H1 (cell line): Measurements from ENCODE around the gene CENPC. TPM values are rescaled to one million over a fixed set of nuclear protein-coding genes. Genes with fewer than 3 reads are reported as not detected.

ENCODE experiments used
- CTCF ChIA-PET: fragments of 300-600 bp; sonication (Branson Sonifier 250); formaldehyde crosslinking; loops from one replicate; lab custom pipeline; 2021; ENCODE audit not compliant: partially characterized antibody; lab: Charles Lee
- POLR2A ChIA-PET: fragments of 300-600 bp; sonication (Branson Sonifier 250); formaldehyde crosslinking; loops from one replicate; lab custom pipeline; 2021; ENCODE audit warnings: inconsistent platforms; ENCODE audit not compliant: partially characterized antibody; lab: Charles Lee
- DNase-seq, 2 experiments: peaks; one replicate each; pipeline versions ENCODE4 v3.0.0 to v3.0.0-alpha.2; 2010 to 2022; ENCODE audit warnings: low spot score in 2 of 2, low read depth in 1 of 2, mixed read lengths in 1 of 2
- FAIRE-seq: peaks from 2 replicates; lab custom pipeline; 2011; peaks lifted over from hg19 to GRCh38; lab: Jason Lieb, UNC
- H2AFZ ChIP-seq: 2 replicates; pipeline ENCODE4 v1.8.1; 2012; ENCODE audit warnings: low read length, inconsistent platforms
- H2AK5ac ChIP-seq: 2 replicates; pipeline ENCODE4 v1.6.1; 2013; ENCODE audit warnings: low read depth, low read length
- H2BK120ac ChIP-seq: replicated peaks from 2 replicates; pipeline ENCODE3; 2013; ENCODE audit warnings: low read depth, low read length, inconsistent platforms
- H2BK12ac ChIP-seq: 2 replicates; pipeline ENCODE4 v1.6.1; 2013; ENCODE audit warnings: low read depth, low read length
- H2BK15ac ChIP-seq: 2 replicates; pipeline ENCODE4 v1.6.1; 2013; ENCODE audit warnings: low read length
- H2BK20ac ChIP-seq: 2 replicates; pipeline ENCODE4 v1.6.1; 2013; ENCODE audit warnings: low read length
- H2BK5ac ChIP-seq: 2 replicates; pipeline ENCODE4 v1.6.1; 2013; ENCODE audit warnings: low read depth, low read length
- H3K14ac ChIP-seq: 2 replicates; pipeline ENCODE4 v1.6.1; 2013; ENCODE audit warnings: inconsistent platforms; ENCODE audit not compliant: insufficient read length
- H3K18ac ChIP-seq: 2 replicates; pipeline ENCODE4 v1.6.1; 2013; ENCODE audit warnings: low read length; ENCODE audit errors: extremely low read depth
- H3K23ac ChIP-seq: 2 replicates; pipeline ENCODE4 v1.6.1; 2013; ENCODE audit warnings: inconsistent platforms; ENCODE audit not compliant: insufficient read length
- H3K23me2 ChIP-seq: 2 replicates; pipeline ENCODE4 v1.6.1; 2013; ENCODE audit warnings: low read depth, low read length
- H3K27ac ChIP-seq: 2 replicates; pipeline ENCODE4 v1.6.1; 2011; ENCODE audit warnings: low read depth, low read length, inconsistent platforms
- H3K27me3 ChIP-seq, 4 experiments: replicated peaks in 1 of 4; 1 replicate in 1 of 4; 2 replicates in 3 of 4; pipeline versions ENCODE4 v1.6.1 to v1.8.1; 2011 to 2013; ENCODE audit warnings: low read length in 3 of 4, mild to moderate bottlenecking in 3 of 4, inconsistent platforms in 2 of 4, mixed read lengths in 2 of 4, moderate library complexity in 1 of 4; ENCODE audit not compliant: control insufficient read depth in 3 of 4, insufficient read depth in 3 of 4; ENCODE audit errors: extremely low read depth in 1 of 4
- H3K36me3 ChIP-seq, 4 experiments: 2 replicates each; pipeline versions ENCODE4 v1.6.1 to v1.8.1; 2011 to 2013; ENCODE audit warnings: mild to moderate bottlenecking in 4 of 4, low read length in 3 of 4, moderate library complexity in 2 of 4, control low read depth in 1 of 4, inconsistent platforms in 1 of 4; ENCODE audit not compliant: insufficient read depth in 4 of 4, control insufficient read depth in 2 of 4
- H3K4ac ChIP-seq: replicated peaks from 2 replicates; pipeline ENCODE3; 2013; ENCODE audit warnings: low read length, low read depth, mixed read lengths, inconsistent platforms; ENCODE audit not compliant: insufficient read length
- H3K4me1 ChIP-seq, 4 experiments: replicated peaks in 1 of 4; 1 replicate in 1 of 4; 2 replicates in 3 of 4; pipeline versions ENCODE4 v1.6.1 to v1.8.1; 2011 to 2013; ENCODE audit warnings: low read length in 3 of 4, inconsistent platforms in 2 of 4, mixed read lengths in 1 of 4; ENCODE audit not compliant: insufficient read depth in 4 of 4, control insufficient read depth in 3 of 4
- H3K4me2 ChIP-seq, 2 experiments: 2 replicates each; pipeline versions ENCODE4 v1.6.1 to v1.8.1; 2011 to 2013; ENCODE audit warnings: low read depth in 2 of 2, low read length in 2 of 2, control low read depth in 1 of 2, inconsistent platforms in 1 of 2, mild to moderate bottlenecking in 1 of 2; ENCODE audit not compliant: insufficient read depth in 1 of 2
- H3K4me3 ChIP-seq, 4 experiments: fragments of 200-600, 300-600 bp in 1 of 4; sonication (generic), shearing (Covaris generic), sonication (Bioruptor Twin) in 1 of 4; 2 replicates each; pipeline versions ENCODE4 v1.5.1 to v1.8.1; 2011 to 2016; ENCODE audit warnings: low read length in 4 of 4, low read depth in 3 of 4, control low read depth in 2 of 4, inconsistent platforms in 2 of 4, mild to moderate bottlenecking in 2 of 4, mixed read lengths in 1 of 4, moderate library complexity in 1 of 4; ENCODE audit not compliant: insufficient read depth in 2 of 4; ENCODE audit errors: extremely low read depth in 1 of 4
- H3K56ac ChIP-seq: replicated peaks from 2 replicates; pipeline ENCODE3; 2013; ENCODE audit warnings: low read depth, mild to moderate bottlenecking, mixed read lengths, low read length, inconsistent platforms; ENCODE audit not compliant: insufficient read length
- H3K79me1 ChIP-seq: 2 replicates; pipeline ENCODE4 v1.6.1; 2013; ENCODE audit warnings: low read depth, low read length, control low read depth
- H3K79me2 ChIP-seq, 2 experiments: 2 replicates each; pipeline versions ENCODE4 v1.6.1 to v1.8.1; 2012 to 2013; ENCODE audit warnings: low read length in 2 of 2, mild to moderate bottlenecking in 2 of 2, inconsistent platforms in 1 of 2; ENCODE audit not compliant: insufficient read depth in 2 of 2, control insufficient read depth in 1 of 2
- H3K9ac ChIP-seq, 4 experiments: replicated peaks in 1 of 4; 1 replicate in 1 of 4; 2 replicates in 3 of 4; pipeline versions ENCODE4 v1.6.1 to v1.8.1; 2011 to 2013; ENCODE audit warnings: low read depth in 3 of 4, low read length in 3 of 4, control low read depth in 2 of 4, mild to moderate bottlenecking in 2 of 4, moderate library complexity in 2 of 4, inconsistent platforms in 1 of 4; ENCODE audit errors: extremely low read depth in 1 of 4
- H3K9me3 ChIP-seq, 2 experiments: 2 replicates each; pipeline versions ENCODE4 v1.6.1 to v1.8.1; 2012 to 2013; ENCODE audit warnings: mild to moderate bottlenecking in 2 of 2, moderate library complexity in 2 of 2, control low read depth in 1 of 2, inconsistent platforms in 1 of 2, low read depth in 1 of 2, low read length in 1 of 2, mixed read lengths in 1 of 2; ENCODE audit not compliant: insufficient read depth in 2 of 2
- H4K20me1 ChIP-seq, 2 experiments: replicated peaks in 1 of 2; 2 replicates each; pipeline versions ENCODE3 to v1.8.1; 2011 to 2013; ENCODE audit warnings: inconsistent platforms in 2 of 2, low read length in 2 of 2, mild to moderate bottlenecking in 1 of 2; ENCODE audit not compliant: insufficient read depth in 2 of 2, control insufficient read depth in 1 of 2
- H4K5ac ChIP-seq: 2 replicates; pipeline ENCODE4 v1.6.1; 2013; ENCODE audit warnings: low read length, low read depth, mixed read lengths, inconsistent platforms; ENCODE audit not compliant: insufficient read length
- H4K8ac ChIP-seq: 2 replicates; pipeline ENCODE4 v1.8.0; 2013; ENCODE audit warnings: mild to moderate bottlenecking, moderate library complexity, low read length, inconsistent platforms; ENCODE audit not compliant: insufficient read depth; ENCODE audit errors: extremely low read depth
- H4K91ac ChIP-seq: replicated peaks from 2 replicates; pipeline ENCODE3; 2013; ENCODE audit warnings: low read length, mixed read lengths, inconsistent platforms; ENCODE audit not compliant: insufficient read length
- ASH2L ChIP-seq: fragments of 200-600, 300-600 bp; sonication (generic); IDR thresholded peaks from one replicate; pipeline ENCODE4 v1.7.1; 2017; ENCODE audit warnings: low read length
- BACH1 ChIP-seq: IDR thresholded peaks from 2 replicates; pipeline ENCODE4 v1.6.1; 2012; ENCODE audit warnings: low read length, improper control_type of control experiment
- EP300 ChIP-seq, 2 experiments: IDR thresholded peaks; 1 replicate in 1 of 2; 2 replicates in 1 of 2; pipeline ENCODE4 v1.6.1; 2011 to 2012; ENCODE audit warnings: low read depth in 2 of 2, low read length in 2 of 2, mild to moderate bottlenecking in 2 of 2, borderline replicate concordance in 1 of 2, inconsistent platforms in 1 of 2, moderate library complexity in 1 of 2
- EZH2 ChIP-seq: fragments of 200-600 bp; sonication (generic); IDR thresholded peaks from 2 replicates; pipeline ENCODE4 v1.7.1; 2012; ENCODE audit warnings: low read depth, mild to moderate bottlenecking, moderate library complexity, low read length, inconsistent platforms; ENCODE audit not compliant: severe bottlenecking
- KDM5A ChIP-seq: fragments of 200-600 bp; IDR thresholded peaks from 2 replicates; pipeline ENCODE4 v1.7.1; 2012; ENCODE audit warnings: mild to moderate bottlenecking, low read length, inconsistent platforms, mixed read lengths
- MAFK ChIP-seq: IDR thresholded peaks from 2 replicates; pipeline ENCODE4 v1.6.1; 2012; ENCODE audit warnings: low read depth, mild to moderate bottlenecking, improper control_type of control experiment, low read length
- PHF8 ChIP-seq: fragments of 200-600 bp; sonication (generic); conservative IDR thresholded peaks from 2 replicates; pipeline ENCODE4 v1.7.1; 2012; ENCODE audit warnings: low read depth, mild to moderate bottlenecking, inconsistent platforms, low read length, moderate library complexity
- POLR2A ChIP-seq, 2 experiments: IDR thresholded peaks; 1 replicate in 1 of 2; 2 replicates in 1 of 2; pipeline ENCODE4 v1.6.1; 2011; ENCODE audit warnings: low read depth in 2 of 2, low read length in 2 of 2, mild to moderate bottlenecking in 2 of 2; ENCODE audit errors: control extremely low read depth in 1 of 2
- POLR2AphosphoS5 ChIP-seq: IDR thresholded peaks from 2 replicates; pipeline ENCODE4 v1.6.1; 2011; ENCODE audit warnings: low read depth, low read length
- RBBP5 ChIP-seq: IDR thresholded peaks from 2 replicates; pipeline ENCODE4 v1.7.1; 2012; ENCODE audit warnings: low read depth, mild to moderate bottlenecking, inconsistent platforms, low read length, moderate library complexity, borderline replicate concordance
- SIX5 ChIP-seq: IDR thresholded peaks from 2 replicates; pipeline ENCODE4 v1.6.1; 2011; ENCODE audit warnings: mild to moderate bottlenecking, low read depth, low read length
- SUZ12 ChIP-seq: fragments of 200-600 bp; sonication (generic); IDR thresholded peaks from 2 replicates; pipeline ENCODE4 v1.6.1; 2012; ENCODE audit warnings: mild to moderate bottlenecking, inconsistent platforms, low read length, moderate library complexity, mixed read lengths
- TAF1 ChIP-seq: IDR thresholded peaks from 2 replicates; pipeline ENCODE4 v1.6.1; 2011; ENCODE audit warnings: mild to moderate bottlenecking, low read depth, low read length
- WGBS, 2 experiments: shearing (Covaris generic) in 1 of 2; methylation state at CpG; one replicate each; pipeline versions ENCODE4 v1.1.6 to v1.1.7; 2013 to 2015; ENCODE audit warnings: low lambda C conversion rate in 2 of 2, mixed read lengths in 2 of 2, inconsistent platforms in 1 of 2, low coverage in 1 of 2, missing lambda C conversion rate in 1 of 2; ENCODE audit not compliant: insufficient replicate concordance in 2 of 2, insufficient coverage in 1 of 2, insufficient read length in 1 of 2; ENCODE audit errors: extremely low coverage in 1 of 2, missing lambda C conversion rate in 1 of 2; 5-methylcytosine and 5-hydroxymethylcytosine counted together
- polyA plus RNA-seq, 7 experiments: library from polyadenylated mRNA; depleted of rRNA in 3 of 7; stranded (reverse) in 5 of 7; unstranded in 2 of 7; fragments of >200 nt in 5 of 7; fragments of 200-250 nt in 2 of 7; gene quantifications; 1 replicate in 5 of 7; 2 replicates in 1 of 7; 4 replicates in 1 of 7; pipeline versions ENCODE4 v1.2.1 to v1.2.3, GENCODE V29; 2011 to 2013; ENCODE audit warnings: missing spikeins in 2 of 7, mixed read lengths in 2 of 7
- total RNA-seq: library from RNA; stranded (reverse); fragmentation: NEBNext Ultra II Directional; extraction: Animal tissue kit (Norgen Biotek cat#: 25700); gene quantifications from 2 replicates; pipeline ENCODE4 v1.2.1, GENCODE V29; 2021
- TF ChIP-seq, protein P1 (sequence below): IDR thresholded peaks from 2 replicates; pipeline ENCODE4 v1.6.1; 2011; ENCODE audit warnings: low read depth, mild to moderate bottlenecking, low read length; ENCODE audit not compliant: insufficient read depth

The CENPC gene
- total and polyA plus RNA-seq, 2 of the 8 experiments (the other 6 are each of a cell fraction or from before 2014, with no cell fraction given), result 2.8 to 15.7 TPM

DNA sequence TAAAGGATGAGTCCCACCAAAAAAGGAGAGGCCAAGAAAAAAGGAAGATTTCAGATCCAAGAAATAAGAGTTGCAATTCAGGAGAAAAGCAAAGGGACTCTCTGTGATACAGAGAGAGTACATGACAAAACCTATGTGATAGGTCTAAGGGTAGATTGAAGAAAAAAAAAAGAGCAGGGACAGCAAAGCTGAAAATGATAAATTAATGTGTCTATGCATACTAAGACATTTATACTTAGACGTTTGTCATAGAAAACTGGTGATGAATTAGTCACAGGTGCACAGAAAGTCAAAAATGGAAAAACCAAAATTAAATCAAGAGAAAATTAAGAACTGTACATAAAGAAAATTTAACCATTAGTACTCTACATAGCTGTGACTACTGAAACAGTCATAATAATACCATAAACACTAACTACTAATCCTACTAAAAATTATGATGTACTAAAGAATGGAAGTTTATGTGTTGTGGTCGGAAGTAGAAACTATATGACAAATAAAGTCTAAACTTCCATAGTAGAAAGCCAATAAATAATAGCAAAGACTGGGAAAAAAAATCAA lies 9.9 kb downstream of the CENPC start:
- Histone ChIP-seq H4K91ac (no peak overlapping the region), H3K27me3 (no peaks in the 10 kb centered on the region), H3K18ac (no peak overlapping the region), H3K4ac (no peak overlapping the region), H2BK5ac (no peak overlapping the region), H3K23ac (no peak overlapping the region), H2AK5ac (no peak overlapping the region), H2BK120ac (no peak overlapping the region), H3K4me1 (no peaks in the 10 kb centered on the region), H3K27ac (no peak overlapping the region), H2AFZ (no peak overlapping the region), H3K56ac (no peak overlapping the region), H4K5ac (no peak overlapping the region), H2BK15ac (no peak overlapping the region), H3K14ac (no peak overlapping the region), H4K20me1 (no peaks in the 10 kb centered on the region), H3K79me1 (no peaks in the 10 kb centered on the region), H3K79me2 (no peaks in the 10 kb centered on the region), H3K9me3 (peaks cover 0 to 5% of the 10 kb centered on the region in 2 experiments; a peak in 1 of 4 replicates), H3K4me2 (no peak overlapping the region), H3K4me3 (no peak overlapping the region), H3K9ac (no peak overlapping the region), H2BK20ac (no peak overlapping the region), H3K36me3 (peaks cover 7 to 56% (median 23%) of the 10 kb centered on the region in 4 experiments), H4K8ac (no peak overlapping the region), H3K23me2 (no peaks in the 10 kb centered on the region), H2BK12ac (no peak overlapping the region)
- ChIA-PET CTCF (interaction anchor here (0.7 kb wide), 1 partner anchor 142 kb away, joined by 4 read pairs; no protein-coding TSS in a partner anchor), POLR2A (no interaction called here)
- FAIRE-seq (no peak), DNase-seq (no peak)
- WGBS, 2 experiments, result 89% methylated on average over 2 of the region's 2 CpGs; no CpG with 5 or more reads in 1 of the 2 experiments
- no peak for TF ChIP-seq PHF8
- TF ChIP-seq SUZ12, result no peak
- TF ChIP-seq SIX5, result no peak
- no peak for TF ChIP-seq EZH2
- TF ChIP-seq ASH2L, result no peak
- no peak for TF ChIP-seq POLR2AphosphoS5
- TF ChIP-seq, protein P1, sequence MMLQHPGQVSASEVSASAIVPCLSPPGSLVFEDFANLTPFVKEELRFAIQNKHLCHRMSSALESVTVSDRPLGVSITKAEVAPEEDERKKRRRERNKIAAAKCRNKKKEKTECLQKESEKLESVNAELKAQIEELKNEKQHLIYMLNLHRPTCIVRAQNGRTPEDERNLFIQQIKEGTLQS, result no peak
- TF ChIP-seq EP300 (IDR thresholded peaks at IDR 0.05; ENCODE audit: borderline replicate concordance in 1 of 2, low read depth in 2 of 2, low read length in 2 of 2), result no peak
- no peak for TF ChIP-seq KDM5A
- no peak for TF ChIP-seq TAF1
- TF ChIP-seq BACH1, result no peak
- no peak for TF ChIP-seq MAFK
- TF ChIP-seq POLR2A (IDR thresholded peaks at IDR 0.05; ENCODE audit: control extremely low read depth in 1 of 2, low read depth in 2 of 2, low read length in 2 of 2), result no peak
- TF ChIP-seq RBBP5, result no peak
